Panc1 (cell line): ENCODE data around the gene MEGF11. TPM values are rescaled to one million over a fixed set of nuclear protein-coding genes. Genes with fewer than 3 reads are reported as not detected.

Experiments used
- ATAC-seq: fragments of 200-7000 bp; cut with Tn5 transposase; 2 replicates; pipeline ENCODE4 v1.9.1; 2020; ENCODE audit warnings: mild to moderate bottlenecking, moderate library complexity
- BruUV-seq: library from RNA; stranded (reverse); fragments of 400-500 nt; replicated peaks from 2 replicates; lab custom pipeline; 2021; lab: Mats Ljungman, UMichigan
- CTCF ChIA-PET: fragments of 300-600 bp; sonication (Branson Sonifier 250); formaldehyde crosslinking; loops from one replicate; lab custom pipeline; 2022; ENCODE audit warnings: antibody characterized with exemption; lab: Charles Lee
- POLR2A ChIA-PET: fragments of 300-600 bp; sonication (Branson Sonifier 250); formaldehyde crosslinking; loops from one replicate; lab custom pipeline; 2022; ENCODE audit warnings: antibody characterized with exemption; lab: Charles Lee
- DNase-seq: peaks from one replicate; pipeline ENCODE4 v3.0.0-alpha.2; 2010; ENCODE audit warnings: low read depth, low spot score
- H3K27ac ChIP-seq: 2 replicates; pipeline ENCODE4 v1.5.1; 2011; ENCODE audit warnings: mild to moderate bottlenecking, low read length, inconsistent platforms
- H3K27me3 ChIP-seq: fragments of 200-500 bp; sonication (Bioruptor generic); 2 replicates; pipeline ENCODE4 v1.6.0; 2014; ENCODE audit warnings: low read length, inconsistent platforms; ENCODE audit not compliant: control insufficient read depth, insufficient read depth
- H3K36me3 ChIP-seq: fragments of 200-500 bp; sonication (Bioruptor generic); 2 replicates; pipeline ENCODE4 v1.5.1; 2014; ENCODE audit warnings: inconsistent platforms, mild to moderate bottlenecking, low read length, moderate library complexity; ENCODE audit not compliant: control insufficient read depth, insufficient read depth
- H3K4me1 ChIP-seq: 2 replicates; pipeline ENCODE4 v1.5.1; 2011; ENCODE audit warnings: inconsistent platforms, mild to moderate bottlenecking, low read length, moderate library complexity; ENCODE audit not compliant: control insufficient read depth, insufficient read depth
- H3K4me3 ChIP-seq, 2 experiments: 2 replicates each; pipeline ENCODE4 v1.5.1; 2011 to 2012; ENCODE audit warnings: low read depth in 2 of 2, low read length in 2 of 2, mild to moderate bottlenecking in 2 of 2, inconsistent platforms in 1 of 2, moderate library complexity in 1 of 2
- H3K9me3 ChIP-seq: fragments of 200-500 bp; sonication (Bioruptor generic); 2 replicates; pipeline ENCODE4 v1.5.1; 2014; ENCODE audit warnings: low read depth, mild to moderate bottlenecking, inconsistent platforms, low read length, moderate library complexity; ENCODE audit not compliant: control insufficient read depth, insufficient read depth
- POLR2AphosphoS5 ChIP-seq: IDR thresholded peaks from 2 replicates; pipeline ENCODE4 v1.6.1; 2012; ENCODE audit warnings: mild to moderate bottlenecking, low read depth, low read length, moderate library complexity
- SIN3A ChIP-seq: IDR thresholded peaks from 2 replicates; pipeline ENCODE4 v1.6.1; 2012; ENCODE audit warnings: low read depth, mild to moderate bottlenecking, low read length, moderate library complexity, borderline replicate concordance; ENCODE audit not compliant: insufficient read depth
- TCF7L2 ChIP-seq: IDR thresholded peaks from 2 replicates; pipeline ENCODE4 v1.6.1; 2011; ENCODE audit warnings: mild to moderate bottlenecking, low read depth, low read length, inconsistent platforms
- in situ Hi-C: cut with HindIII; loops from 2 replicates; pipeline ENCODE4 v1.10.0; 2016; ENCODE audit warnings: low sequenced_read_pairs, low pct_unique_long_range_greater_than_20kb
- intact Hi-C: fragments of 100-400 bp; cut with micrococcal nuclease; formaldehyde crosslinking; loops from one replicate; pipeline ENCODE4 v1.10.0; 2022; ENCODE audit not compliant: unreplicated experiment
- total RNA-seq: library from RNA; stranded (reverse); gene quantifications from one replicate; pipeline ENCODE4 v1.2.1, GENCODE V29; 2021; ENCODE audit not compliant: unreplicated experiment
- TF ChIP-seq, protein P1 (sequence below): fragments of 450-650 bp; IDR thresholded peaks from 2 replicates; pipeline ENCODE4 v1.5.1; 2017; ENCODE audit warnings: mild to moderate bottlenecking
- TF ChIP-seq, protein P2 (sequence below), 2 experiments: IDR thresholded peaks; 2 replicates each; pipeline ENCODE4 v1.6.1; 2011 to 2012; ENCODE audit warnings: low read depth in 2 of 2, control low read depth in 1 of 2, low read length in 1 of 2, mild to moderate bottlenecking in 1 of 2, moderate library complexity in 1 of 2; ENCODE audit not compliant: insufficient read depth in 1 of 2

Gene MEGF11
- total RNA-seq, 1 experiment from 2014 or later = 0.95 TPM

DNA sequence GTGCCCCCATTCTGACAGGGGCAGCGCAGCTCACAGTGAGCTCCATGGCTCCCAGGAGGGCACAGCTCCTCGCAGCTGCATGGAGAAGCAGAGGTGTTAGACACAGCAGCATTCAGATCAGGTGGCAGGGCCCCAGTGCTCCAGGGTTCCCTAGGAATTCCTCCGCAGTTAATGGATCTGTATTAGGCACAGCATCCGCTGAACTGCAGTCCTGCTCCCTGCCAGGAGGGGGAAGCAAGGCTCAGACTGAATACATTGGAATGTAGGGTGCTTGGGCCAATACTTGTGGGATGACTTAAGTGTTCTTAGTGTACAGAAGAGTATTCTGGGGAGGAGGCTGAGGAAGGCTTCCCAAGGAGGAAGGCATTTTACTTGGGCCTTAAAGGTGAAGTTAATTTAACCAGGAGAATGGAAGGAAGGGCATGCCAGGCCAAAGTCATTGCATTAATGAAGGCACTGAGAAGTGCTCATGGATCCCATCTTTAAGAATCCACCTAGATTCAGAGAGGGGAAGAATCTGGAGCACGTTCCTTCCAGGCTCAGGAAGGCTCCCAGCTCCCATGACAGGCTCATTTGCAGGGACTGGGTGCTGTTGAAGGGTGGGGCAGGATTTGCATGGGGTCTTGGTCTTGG, 272.6 kb downstream of the MEGF11 start:
- Histone ChIP-seq H3K36me3 (no peaks in the 10 kb centered on the region), H3K27me3 (peaks cover 9% of the 10 kb centered on the region), H3K9me3 (no peaks in the 10 kb centered on the region), H3K27ac (no peak overlapping the region), H3K4me3 (no peak overlapping the region), H3K4me1 (no peaks in the 10 kb centered on the region; the same call in 1 of the 2 replicates)
- DNase-seq (peak; percentile 5), ATAC-seq (peak; percentile 83)
- in situ Hi-C loops = no loop called here
- BruUV-seq = no TSS peak
- CTCF ChIA-PET = interaction anchor here (0.6 kb wide), 1 partner anchor 171 kb away, joined by 4 read pairs; no protein-coding TSS in a partner anchor
- intact Hi-C loops = loop anchor here (10.0 kb wide), 1 partner anchor 214 kb away; no protein-coding TSS in a partner anchor
- TF ChIP-seq, protein P1, sequence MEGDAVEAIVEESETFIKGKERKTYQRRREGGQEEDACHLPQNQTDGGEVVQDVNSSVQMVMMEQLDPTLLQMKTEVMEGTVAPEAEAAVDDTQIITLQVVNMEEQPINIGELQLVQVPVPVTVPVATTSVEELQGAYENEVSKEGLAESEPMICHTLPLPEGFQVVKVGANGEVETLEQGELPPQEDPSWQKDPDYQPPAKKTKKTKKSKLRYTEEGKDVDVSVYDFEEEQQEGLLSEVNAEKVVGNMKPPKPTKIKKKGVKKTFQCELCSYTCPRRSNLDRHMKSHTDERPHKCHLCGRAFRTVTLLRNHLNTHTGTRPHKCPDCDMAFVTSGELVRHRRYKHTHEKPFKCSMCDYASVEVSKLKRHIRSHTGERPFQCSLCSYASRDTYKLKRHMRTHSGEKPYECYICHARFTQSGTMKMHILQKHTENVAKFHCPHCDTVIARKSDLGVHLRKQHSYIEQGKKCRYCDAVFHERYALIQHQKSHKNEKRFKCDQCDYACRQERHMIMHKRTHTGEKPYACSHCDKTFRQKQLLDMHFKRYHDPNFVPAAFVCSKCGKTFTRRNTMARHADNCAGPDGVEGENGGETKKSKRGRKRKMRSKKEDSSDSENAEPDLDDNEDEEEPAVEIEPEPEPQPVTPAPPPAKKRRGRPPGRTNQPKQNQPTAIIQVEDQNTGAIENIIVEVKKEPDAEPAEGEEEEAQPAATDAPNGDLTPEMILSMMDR = peak; percentile 84
- no peak for TF ChIP-seq SIN3A
- POLR2A ChIA-PET = no interaction called here

DNA sequence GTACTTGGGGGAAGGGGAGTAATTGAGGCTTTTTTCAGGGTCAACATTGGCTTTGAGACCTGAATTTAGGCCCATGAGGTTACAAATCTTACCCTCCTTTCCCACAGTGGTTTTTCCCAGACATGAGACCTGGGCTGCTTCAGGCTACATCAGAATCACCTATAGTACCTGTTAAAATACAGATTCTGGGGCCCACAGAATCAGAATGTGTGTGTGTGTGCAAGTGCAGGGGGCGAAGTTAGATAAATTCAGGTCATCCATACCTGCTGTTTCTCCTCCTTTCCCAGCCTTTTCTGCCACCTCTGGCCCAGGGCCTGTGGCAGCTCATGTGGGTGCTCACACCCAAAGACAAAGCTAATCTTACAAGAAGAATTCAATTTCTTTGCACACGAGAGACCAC, 273.7 kb downstream of the MEGF11 start:
- CTCF ChIA-PET = no interaction called here

More for the DNA sequence above, 273.7 kb downstream of the MEGF11 start:
- DNase-seq (no peak), ATAC-seq (no peak)
- TF ChIP-seq, protein P2, sequence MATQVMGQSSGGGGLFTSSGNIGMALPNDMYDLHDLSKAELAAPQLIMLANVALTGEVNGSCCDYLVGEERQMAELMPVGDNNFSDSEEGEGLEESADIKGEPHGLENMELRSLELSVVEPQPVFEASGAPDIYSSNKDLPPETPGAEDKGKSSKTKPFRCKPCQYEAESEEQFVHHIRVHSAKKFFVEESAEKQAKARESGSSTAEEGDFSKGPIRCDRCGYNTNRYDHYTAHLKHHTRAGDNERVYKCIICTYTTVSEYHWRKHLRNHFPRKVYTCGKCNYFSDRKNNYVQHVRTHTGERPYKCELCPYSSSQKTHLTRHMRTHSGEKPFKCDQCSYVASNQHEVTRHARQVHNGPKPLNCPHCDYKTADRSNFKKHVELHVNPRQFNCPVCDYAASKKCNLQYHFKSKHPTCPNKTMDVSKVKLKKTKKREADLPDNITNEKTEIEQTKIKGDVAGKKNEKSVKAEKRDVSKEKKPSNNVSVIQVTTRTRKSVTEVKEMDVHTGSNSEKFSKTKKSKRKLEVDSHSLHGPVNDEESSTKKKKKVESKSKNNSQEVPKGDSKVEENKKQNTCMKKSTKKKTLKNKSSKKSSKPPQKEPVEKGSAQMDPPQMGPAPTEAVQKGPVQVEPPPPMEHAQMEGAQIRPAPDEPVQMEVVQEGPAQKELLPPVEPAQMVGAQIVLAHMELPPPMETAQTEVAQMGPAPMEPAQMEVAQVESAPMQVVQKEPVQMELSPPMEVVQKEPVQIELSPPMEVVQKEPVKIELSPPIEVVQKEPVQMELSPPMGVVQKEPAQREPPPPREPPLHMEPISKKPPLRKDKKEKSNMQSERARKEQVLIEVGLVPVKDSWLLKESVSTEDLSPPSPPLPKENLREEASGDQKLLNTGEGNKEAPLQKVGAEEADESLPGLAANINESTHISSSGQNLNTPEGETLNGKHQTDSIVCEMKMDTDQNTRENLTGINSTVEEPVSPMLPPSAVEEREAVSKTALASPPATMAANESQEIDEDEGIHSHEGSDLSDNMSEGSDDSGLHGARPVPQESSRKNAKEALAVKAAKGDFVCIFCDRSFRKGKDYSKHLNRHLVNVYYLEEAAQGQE (IDR thresholded peaks at IDR 0.05; ENCODE audit: insufficient read depth in 1 of 2, low read depth in 2 of 2, low read length in 1 of 2) = no peak
- TF ChIP-seq POLR2AphosphoS5 = no peak
- no peak for TF ChIP-seq SIN3A
- TF ChIP-seq, protein P1 = no peak
- no peak for TF ChIP-seq TCF7L2
- no peaks in the 10 kb centered on the region; the same call in 1 of the 2 replicates for H3K4me1 ChIP-seq
- H3K4me3 ChIP-seq = no peak overlapping the region
- no peak overlapping the region for H3K27ac ChIP-seq
- POLR2A ChIA-PET = no interaction called here
- peaks cover 9% of the 10 kb centered on the region for H3K27me3 ChIP-seq
- no peaks in the 10 kb centered on the region for H3K9me3 ChIP-seq
- intact Hi-C loops (loop anchor here (10.0 kb wide), 1 partner anchor 215 kb away; no protein-coding TSS in a partner anchor), in situ Hi-C loops (no loop called here)
- BruUV-seq = no TSS peak
- no peaks in the 10 kb centered on the region for H3K36me3 ChIP-seq
